Measurements from ENCODE around the gene PLP1. TPM values are rescaled to one million over a fixed set of nuclear protein-coding genes. Genes with fewer than 3 reads are reported as not detected.

Gene PLP1
- 0.05 TPM in 1 of 5 replicates, not detected in the others for total RNA-seq (2022; extraction: Qiagen RNA extraction)

GRCh38 chrX:103776546-103776945, at the start of gene PLP1:
PLP1 (plus strand) TSS chrX:103776840; CDS start chrX:103776996, 156 bp downstream.

GRCh38 chrX:103831803-103832544, 55.3 kb downstream of the PLP1 start, which contains the start of gene RAB9B:
RAB9B (minus strand) TSS chrX:103832257; CDS start chrX:103825784, 6,473 bp downstream.

Other genes starting within 250 kb of the PLP1 start
- gene TCEAL4, start 191.3 kb upstream of the PLP1 start, total RNA-seq (2022; extraction: Qiagen RNA extraction): 109 to 154 TPM (median 117 TPM) in 5 replicates
- 15.9 to 23.3 TPM (median 17.0 TPM) in 5 replicates for gene TCEAL3, start 168.9 kb upstream of the PLP1 start, total RNA-seq (2022; extraction: Qiagen RNA extraction)
- gene TCEAL1, start 147.9 kb upstream of the PLP1 start, total RNA-seq (2022; extraction: Qiagen RNA extraction): 34.1 to 45.4 TPM (median 38.3 TPM) in 5 replicates
- gene MORF4L2, start 90.1 kb upstream of the PLP1 start, total RNA-seq (2022; extraction: Qiagen RNA extraction): 423 to 1,137 TPM (median 469 TPM) in 5 replicates
- not detected in 5 replicates for gene TMEM31, start 65.9 kb upstream of the PLP1 start, total RNA-seq (2022; extraction: Qiagen RNA extraction)
- gene RAB9B, start 55.4 kb downstream of the PLP1 start, total RNA-seq (2022; extraction: Qiagen RNA extraction): 0.02 to 0.05 TPM (median 0.03 TPM) in 4 of 5 replicates, not detected in the other
- gene TMSB15B, start 185.8 kb downstream of the PLP1 start, total RNA-seq (2022; extraction: Qiagen RNA extraction): 5.0 to 7.5 TPM (median 5.9 TPM) in 5 replicates
- gene H2BW1, start 236.9 kb downstream of the PLP1 start, total RNA-seq (2022; extraction: Qiagen RNA extraction): not detected in 5 replicates

Data from A549 treated with AZD2906 at 1 μM for 4 hours (cell line).